RPMI8226 (cell line): ENCODE results near the gene DHX30.

Experiments used
- DNase-seq: peaks from one replicate; pipeline ENCODE4 v3.0.0-alpha.2; 2015

The DHX30 gene

GRCh38 chr3:47852604-47853602 is 50.0 kb downstream of the DHX30 start:
- DNase-seq, result no peak

DNA sequence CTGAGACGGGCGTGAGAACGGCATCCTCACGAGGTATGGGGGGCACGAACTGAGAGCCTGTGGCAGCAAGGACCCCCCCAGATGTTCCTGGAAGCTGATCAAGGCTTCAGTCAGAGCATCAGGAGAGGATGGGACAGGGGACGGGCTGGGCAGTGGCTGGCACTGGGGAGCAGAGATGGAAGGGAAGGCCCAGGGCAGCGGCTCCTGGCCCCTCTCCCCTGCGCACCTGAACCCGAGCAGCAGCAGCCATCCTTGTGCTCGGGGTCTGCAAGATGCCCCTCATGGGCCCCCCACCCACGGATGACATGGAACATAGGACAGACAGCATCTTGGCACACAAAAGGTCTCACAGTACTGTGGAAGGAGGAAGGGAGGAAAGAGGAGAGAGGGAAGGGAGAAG is 51.3 kb downstream of the DHX30 start:
- DNase-seq, result no peak

DNA sequence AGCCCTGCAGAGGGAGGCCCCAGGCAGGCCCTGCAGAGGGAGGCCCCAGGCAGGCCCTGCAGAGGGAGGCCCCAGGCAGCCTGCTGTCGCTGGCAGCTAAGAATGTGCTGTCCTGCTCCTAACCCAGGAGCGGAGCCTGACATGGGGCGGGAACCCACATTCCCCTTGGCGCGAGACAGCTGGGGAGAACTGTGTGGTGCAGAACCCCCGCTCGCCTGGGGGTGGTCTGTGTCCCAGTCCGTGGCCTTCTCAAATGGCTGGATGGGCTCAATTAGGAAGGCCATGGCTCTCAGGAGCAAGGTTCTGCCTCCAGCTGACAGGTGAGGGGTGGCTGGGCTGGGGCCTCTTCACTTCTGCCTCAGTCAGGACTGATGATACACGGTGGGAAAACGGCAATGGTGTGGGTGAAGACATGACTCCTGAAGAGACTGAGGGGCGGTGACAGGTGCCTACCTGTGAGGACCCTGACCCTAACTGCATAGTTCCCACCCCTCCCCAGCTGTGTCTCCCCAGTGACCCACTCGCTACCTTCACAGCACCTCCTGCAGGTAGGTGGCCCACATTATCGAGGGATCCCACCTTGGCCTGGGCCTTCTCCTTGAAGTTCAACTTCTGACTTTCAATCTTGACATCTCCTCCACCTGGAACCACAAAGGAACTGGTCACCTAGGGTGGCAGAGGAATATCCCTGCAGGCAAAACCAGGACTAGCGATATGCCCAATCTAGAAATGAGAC is 52.0 kb downstream of the DHX30 start:
- no peak for DNase-seq

- no peak for DNase-seq
Measured at GRCh38 chr3:47855461-47856383, 52.8 kb downstream of the DHX30 start.

DNA sequence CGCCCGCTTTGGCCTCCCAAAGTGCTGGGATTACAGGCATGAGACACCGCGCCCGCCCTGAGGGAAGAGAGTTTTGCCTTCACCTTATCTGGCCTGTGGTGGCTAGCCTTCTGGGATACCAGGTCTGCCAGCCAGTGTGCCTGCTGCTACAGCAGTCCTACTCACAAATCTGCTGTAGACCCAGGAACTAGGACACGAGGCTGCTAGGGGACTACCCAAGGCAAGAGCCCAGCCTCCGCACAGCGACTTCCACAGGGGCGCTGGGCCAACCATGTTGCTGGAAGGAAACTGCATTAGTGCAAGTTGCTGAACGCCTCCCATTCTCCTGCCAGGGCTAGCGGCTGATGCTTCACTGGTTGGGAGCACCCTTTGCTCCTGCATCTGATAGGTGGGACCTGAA is 53.7 kb downstream of the DHX30 start:
- DNase-seq, result no peak

GRCh38 chr3:47857151-47857550 is 54.2 kb downstream of the DHX30 start:
- no peak for DNase-seq

DNA sequence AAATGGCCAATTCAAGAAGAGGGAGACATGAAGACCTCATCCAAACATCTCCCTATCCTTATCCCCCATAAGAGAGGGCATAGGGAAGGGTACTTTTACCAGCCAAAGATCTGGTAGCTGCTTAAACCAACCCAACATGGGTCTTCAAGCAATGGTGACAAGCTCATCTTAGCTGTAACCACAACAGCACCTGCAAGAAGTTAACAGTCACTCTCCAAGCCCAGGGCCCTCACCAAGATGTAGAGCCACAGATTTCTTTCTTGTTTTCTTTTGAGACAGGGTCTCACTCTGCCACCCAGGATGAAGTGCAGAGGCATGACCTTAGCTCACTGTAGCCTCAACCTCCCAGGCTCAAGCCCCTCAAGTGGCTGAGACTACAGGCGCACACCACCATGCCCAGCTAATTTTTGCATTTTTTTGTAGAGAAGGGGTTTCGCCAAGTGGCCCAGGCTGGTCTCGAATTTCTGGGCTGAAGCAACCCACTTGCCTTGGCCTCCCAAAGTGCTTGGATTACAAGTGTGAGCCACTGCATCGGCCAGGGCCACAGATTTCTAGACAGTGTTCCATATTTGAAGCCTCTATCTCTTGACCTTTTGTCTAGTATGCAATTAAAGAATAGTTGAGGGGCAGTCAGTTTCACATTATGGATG is 57.1 kb downstream of the DHX30 start:
- no peak for DNase-seq

- DNase-seq, result no peak
Measured at GRCh38 chr3:47863391-47864128, 60.6 kb downstream of the DHX30 start.

DNA sequence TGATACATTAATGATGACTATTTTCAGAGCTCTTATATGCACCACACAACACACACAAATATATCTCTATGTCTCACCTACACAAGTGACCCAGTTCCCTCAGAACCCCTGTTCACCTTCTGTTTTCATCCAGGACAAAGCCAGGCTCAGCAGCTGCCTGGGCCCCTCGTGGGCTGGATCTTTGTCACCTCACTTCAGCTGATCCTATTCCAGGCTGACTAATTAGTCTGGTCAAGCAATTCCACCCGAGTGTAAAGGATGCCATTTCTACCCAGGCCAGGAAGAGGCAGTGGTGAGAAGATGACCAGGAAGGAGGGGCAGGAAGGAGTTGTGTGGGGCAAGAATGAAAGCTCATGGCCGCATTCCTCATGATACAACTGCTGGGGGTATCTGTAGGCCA is 62.3 kb downstream of the DHX30 start:
- no peak for DNase-seq

DNA sequence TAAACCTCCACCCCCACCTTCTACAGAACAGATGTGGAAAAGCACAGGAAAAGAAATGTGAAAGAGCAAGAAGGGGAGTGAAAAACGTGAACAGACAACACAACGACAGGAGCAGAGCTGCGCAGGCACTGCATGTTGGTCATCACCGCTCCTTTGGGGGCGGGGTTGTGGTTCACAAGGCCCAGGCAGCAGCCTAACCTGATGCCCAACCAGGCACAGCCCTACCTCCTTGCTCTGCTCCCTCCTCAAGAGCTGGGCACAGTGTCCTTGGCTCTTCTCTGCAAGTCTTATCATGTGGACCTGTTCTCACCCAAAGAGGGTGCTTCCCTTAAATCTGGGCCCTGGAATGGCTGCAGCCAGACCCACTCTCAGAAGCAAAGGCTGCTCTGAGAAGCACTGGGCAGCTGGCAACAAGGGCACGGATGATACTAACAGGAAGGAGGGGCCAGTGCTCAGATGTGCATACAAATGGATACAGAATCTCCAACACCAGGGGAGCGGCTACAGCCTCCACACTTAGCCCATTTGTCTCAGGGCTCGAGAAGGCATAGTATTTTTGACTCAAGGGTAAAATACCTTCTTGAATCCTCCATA is 64.6 kb downstream of the DHX30 start:
- DNase-seq, result no peak

DNA sequence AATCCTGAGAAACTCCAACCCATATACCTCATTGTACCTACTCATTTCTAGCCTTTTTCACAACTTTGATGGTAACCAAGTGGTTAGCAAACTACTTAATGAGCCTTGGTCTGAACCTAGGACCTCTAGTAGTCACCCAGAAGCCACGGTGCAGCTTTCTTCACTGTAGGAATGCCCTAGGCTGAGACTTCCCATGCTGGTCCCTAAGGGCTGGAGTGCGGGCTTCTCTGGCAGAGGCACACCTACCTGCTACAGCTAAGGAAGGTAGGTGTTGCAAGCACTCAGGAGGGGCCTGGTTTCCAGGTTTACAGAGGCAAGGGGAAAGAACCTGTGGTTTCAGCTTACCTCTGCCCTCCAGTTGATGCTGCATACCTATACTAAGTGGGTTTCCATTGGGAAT is 65.4 kb downstream of the DHX30 start:
- DNase-seq, result no peak

- DNase-seq, result no peak
Measured at GRCh38 chr3:47870156-47870555, 67.2 kb downstream of the DHX30 start.

DNA sequence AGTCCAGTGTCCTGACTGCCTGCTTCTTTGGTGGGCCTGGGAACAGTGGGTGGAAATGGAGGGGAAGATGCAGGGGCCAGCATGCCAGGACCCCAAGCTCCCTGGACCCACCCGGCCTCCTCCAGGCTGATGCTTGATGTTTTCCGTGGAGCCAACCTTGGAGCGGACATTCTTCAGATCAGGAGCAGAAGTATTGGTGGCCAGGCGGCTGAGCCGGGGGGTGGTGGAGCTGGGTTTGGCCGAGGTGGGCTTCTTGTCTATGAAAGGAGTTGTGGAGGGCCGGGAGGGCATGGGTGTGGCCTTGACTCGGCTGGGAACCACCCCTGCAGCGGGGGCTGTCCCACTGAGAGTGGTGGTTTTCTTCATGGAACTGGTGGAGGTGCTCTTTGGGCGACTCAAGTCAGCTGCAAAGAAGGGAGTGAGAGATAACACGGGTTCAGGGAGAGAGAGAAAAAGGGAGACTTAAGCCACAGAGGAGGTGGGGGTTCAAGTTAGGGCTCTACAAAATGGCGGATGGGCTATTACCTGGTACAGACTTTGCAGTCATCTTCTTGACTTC is 67.8 kb downstream of the DHX30 start:
- no peak for DNase-seq

GRCh38 chr3:47871389-47871788 is 68.5 kb downstream of the DHX30 start:
- no peak for DNase-seq

- no peak for DNase-seq
Measured at GRCh38 chr3:47872916-47873315, 70.0 kb downstream of the DHX30 start.

DNA sequence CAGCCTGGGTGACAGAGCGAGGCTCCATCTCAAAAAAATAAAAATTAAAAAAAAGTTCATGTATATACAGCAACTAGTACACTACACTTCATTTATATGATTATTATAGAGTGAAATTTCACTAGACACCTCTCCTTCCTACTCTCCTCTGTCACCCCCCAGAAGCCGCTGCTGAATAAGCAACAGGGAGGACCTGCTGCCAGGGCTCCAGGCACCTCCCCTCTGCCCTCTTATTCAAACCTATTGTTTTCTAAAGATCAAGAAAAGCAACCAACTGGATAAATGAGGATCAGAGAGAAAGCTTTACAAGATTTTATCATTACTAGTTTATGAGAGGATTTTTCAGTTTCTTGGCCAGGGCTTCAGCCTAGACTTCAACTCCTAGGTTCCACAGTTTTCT is 71.5 kb downstream of the DHX30 start:
- no peak for DNase-seq

DNA sequence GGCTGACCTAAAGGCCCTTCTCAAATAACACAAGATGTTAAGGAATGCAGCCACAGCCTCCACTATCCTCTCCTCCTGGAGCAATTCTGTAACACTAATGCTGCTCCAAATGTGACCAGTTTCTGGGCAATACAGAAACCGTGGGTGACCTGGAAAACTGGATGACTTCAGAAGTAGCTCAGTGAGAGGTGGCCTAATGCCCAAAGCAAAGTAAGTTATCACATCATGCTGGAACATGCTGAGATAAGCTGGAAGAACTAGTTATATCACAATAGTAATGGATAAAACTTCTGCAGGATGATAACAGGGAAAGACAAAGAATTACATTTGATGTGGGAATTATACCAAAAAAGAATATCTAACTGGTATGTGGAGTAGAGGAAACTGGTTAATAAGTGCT is 72.0 kb downstream of the DHX30 start:
- no peak for DNase-seq

- DNase-seq, result no peak
Measured at GRCh38 chr3:47877290-47877689, 74.4 kb downstream of the DHX30 start.

- DNase-seq, result no peak
Measured at GRCh38 chr3:47877719-47878118, 74.8 kb downstream of the DHX30 start.

GRCh38 chr3:47882338-47882737 is 79.4 kb downstream of the DHX30 start:
- no peak for DNase-seq

DNA sequence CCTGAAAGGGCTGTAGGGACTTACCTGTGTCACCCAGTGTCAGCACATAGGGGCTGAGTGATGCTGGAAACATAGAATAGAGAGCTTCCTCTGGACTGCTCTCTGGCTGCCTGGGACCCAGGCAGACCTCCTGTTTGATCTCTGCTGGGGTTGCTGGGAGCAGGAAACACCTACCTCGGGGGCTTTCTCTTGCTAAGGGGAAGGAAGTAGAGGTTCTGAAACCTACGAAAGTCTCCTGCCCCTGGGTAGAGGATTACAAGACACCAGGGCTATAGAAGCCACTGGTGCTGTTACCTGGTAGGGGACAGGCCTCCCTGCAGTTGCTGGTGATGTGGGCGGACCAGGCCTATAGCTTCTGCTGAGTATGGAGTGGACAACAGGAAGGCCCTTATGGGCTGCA is 81.7 kb downstream of the DHX30 start:
- no peak for DNase-seq
